ENCODE results near the gene ZC3HAV1. TPM values are rescaled to one million over a fixed set of nuclear protein-coding genes. Genes with fewer than 3 reads are reported as not detected.

Gene ZC3HAV1
- total and polyA plus RNA-seq, 2 of the 4 experiments (the other 2 are of a cell fraction), result 9.9 to 22.4 TPM

DNA sequence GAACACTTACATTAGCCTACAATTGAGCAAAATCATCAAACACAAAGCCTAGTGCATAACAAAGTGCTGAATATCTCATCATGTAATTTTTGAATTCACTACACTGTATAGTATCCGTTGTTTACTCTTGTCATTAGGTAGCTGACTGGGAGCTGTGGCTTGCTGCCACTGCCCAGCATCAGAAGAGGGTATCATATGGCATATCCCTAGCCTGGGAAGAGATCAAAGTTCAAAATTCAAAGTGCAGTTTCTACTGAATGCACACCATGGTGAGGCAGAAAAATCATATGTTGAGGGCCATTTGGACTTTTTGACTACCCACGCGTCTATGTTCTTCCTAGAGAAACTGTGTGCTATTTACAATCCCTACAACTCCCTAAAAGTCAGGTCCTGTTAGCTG lies 7.5 kb upstream of the ZC3HAV1 start:
- Histone ChIP-seq H3K9me3 (ENCODE audit: control insufficient read depth, insufficient read depth, low read length) (no peaks in the 10 kb centered on the region), H4K5ac (ENCODE audit: low read depth, low read length) (no peak overlapping the region), H3K79me1 (ENCODE audit: low read depth in 1 of 2, low read length in 2 of 2) (no peaks in the 10 kb centered on the region), H2AFZ (replicated peaks; ENCODE audit: low read length, poor library complexity) (no peak overlapping the region), H2BK5ac (ENCODE audit: low read depth, low read length, poor library complexity, severe bottlenecking) (no peak overlapping the region), H3K27ac (ENCODE audit: insufficient read depth, low read length) (no peak overlapping the region), H3K9me1 (ENCODE audit: insufficient read depth, low read length) (no peaks in the 10 kb centered on the region), H4K8ac (ENCODE audit: low read depth in 2 of 2, low read length in 2 of 2) (no peak overlapping the region), H3K4ac (ENCODE audit: low read depth, low read length) (no peak overlapping the region), H4K91ac (ENCODE audit: insufficient read depth, low read depth, low read length) (no peak overlapping the region), H3K14ac (replicated peaks; ENCODE audit: low read depth, low read length) (no peak overlapping the region), H3K4me2 (ENCODE audit: low read depth, low read length) (no peak overlapping the region), H2BK120ac (ENCODE audit: low read depth, low read length) (no peak overlapping the region), H3K23ac (ENCODE audit: low read depth, low read length) (no peak overlapping the region), H3K36me3 (ENCODE audit: control insufficient read depth, insufficient read depth, low read length) (no peaks in the 10 kb centered on the region), H4K20me1 (ENCODE audit: insufficient read depth, low read length) (no peaks in the 10 kb centered on the region), H3K27me3 (ENCODE audit: control insufficient read depth, insufficient read depth, low read length) (peaks cover 4% of the 10 kb centered on the region), H2AK9ac (replicated peaks; ENCODE audit: low read depth, low read length, poor library complexity) (no peak overlapping the region), H3K9ac (ENCODE audit: low read depth, low read length) (no peak overlapping the region), H3K56ac (ENCODE audit: extremely low read depth, insufficient read depth, low read length) (no peak overlapping the region), H2AK5ac (ENCODE audit: low read depth, low read length) (peak overlapping the region; percentile 49; the same call in 1 of the 2 replicates), H3K18ac (ENCODE audit: low read depth, low read length) (no peak overlapping the region), H2BK15ac (ENCODE audit: low read depth, low read length) (no peak overlapping the region), H3K4me1 (ENCODE audit: control insufficient read depth, insufficient read depth, low read length) (peaks cover 5% of the 10 kb centered on the region), H3K4me3 (ENCODE audit: insufficient read depth, low read depth, low read length) (no peak overlapping the region), H2BK20ac (ENCODE audit: low read depth, low read length) (peak overlapping the region; percentile 23; the same call in 1 of the 2 replicates)
- no TSS peak for BruUV-seq (replicated peaks)
- no peak for ATAC-seq (ENCODE audit: low read depth)
- no CpG with 5 or more reads among the region's 3 CpGs for WGBS, 2 experiments (ENCODE audit: extremely low coverage in 2 of 2, insufficient read length in 1 of 2)
- no peak for DNase-seq
- ChIA-PET CTCF (interaction anchor here (0.6 kb wide), 1 partner anchor 131 kb away, joined by 3 read pairs; no protein-coding TSS in a partner anchor), POLR2A (ENCODE audit: unreplicated experiment) (no interaction called here)
- dilution Hi-C loops (cut with HindIII; ENCODE audit: low sequenced_read_pairs, unreplicated experiment) (no loop called here), in situ Hi-C loops (cut with MboI; ENCODE audit: low sequenced_read_pairs) (no loop called here), intact Hi-C loops (cut with micrococcal nuclease) (no loop called here)
- TF ChIP-seq CTCF (conservative IDR thresholded peaks at IDR 0.05; ENCODE audit: low read depth, low read length) (no peak), NFE2L2 (IDR thresholded peaks at IDR 0.05; ENCODE audit: low read depth, low read length) (no peak), MXI1 (IDR thresholded peaks at IDR 0.05; ENCODE audit: borderline replicate concordance, low read depth, low read length) (no peak), MAFK (IDR thresholded peaks at IDR 0.05; ENCODE audit: low read depth, low read length) (no peak), SMC3 (IDR thresholded peaks at IDR 0.05; ENCODE audit: low read depth, low read length) (no peak), RAD21 (IDR thresholded peaks at IDR 0.05; ENCODE audit: low read length) (no peak), MAZ (IDR thresholded peaks at IDR 0.05; ENCODE audit: borderline replicate concordance, low read depth, low read length) (no peak), BHLHE40 (IDR thresholded peaks at IDR 0.05; ENCODE audit: low read depth, low read length) (no peak), RFX5 (IDR thresholded peaks at IDR 0.05; ENCODE audit: low read depth, low read length) (no peak), CHD1 (IDR thresholded peaks at IDR 0.05; ENCODE audit: low read depth, low read length) (no peak), POLR2A (IDR thresholded peaks at IDR 0.05; ENCODE audit: low read depth, low read length) (no peak), RCOR1 (IDR thresholded peaks at IDR 0.05; ENCODE audit: insufficient replicate concordance, low read length) (no peak), CEBPB (IDR thresholded peaks at IDR 0.05; ENCODE audit: low read depth, low read length) (no peak), FOS (IDR thresholded peaks at IDR 0.05; ENCODE audit: low read depth, low read length) (no peak)
- TF ChIP-seq, protein P1, sequence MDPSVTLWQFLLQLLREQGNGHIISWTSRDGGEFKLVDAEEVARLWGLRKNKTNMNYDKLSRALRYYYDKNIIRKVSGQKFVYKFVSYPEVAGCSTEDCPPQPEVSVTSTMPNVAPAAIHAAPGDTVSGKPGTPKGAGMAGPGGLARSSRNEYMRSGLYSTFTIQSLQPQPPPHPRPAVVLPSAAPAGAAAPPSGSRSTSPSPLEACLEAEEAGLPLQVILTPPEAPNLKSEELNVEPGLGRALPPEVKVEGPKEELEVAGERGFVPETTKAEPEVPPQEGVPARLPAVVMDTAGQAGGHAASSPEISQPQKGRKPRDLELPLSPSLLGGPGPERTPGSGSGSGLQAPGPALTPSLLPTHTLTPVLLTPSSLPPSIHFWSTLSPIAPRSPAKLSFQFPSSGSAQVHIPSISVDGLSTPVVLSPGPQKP (IDR thresholded peaks at IDR 0.05; ENCODE audit: borderline replicate concordance, low read depth, low read length), result no peak
- TF ChIP-seq, protein P2, sequence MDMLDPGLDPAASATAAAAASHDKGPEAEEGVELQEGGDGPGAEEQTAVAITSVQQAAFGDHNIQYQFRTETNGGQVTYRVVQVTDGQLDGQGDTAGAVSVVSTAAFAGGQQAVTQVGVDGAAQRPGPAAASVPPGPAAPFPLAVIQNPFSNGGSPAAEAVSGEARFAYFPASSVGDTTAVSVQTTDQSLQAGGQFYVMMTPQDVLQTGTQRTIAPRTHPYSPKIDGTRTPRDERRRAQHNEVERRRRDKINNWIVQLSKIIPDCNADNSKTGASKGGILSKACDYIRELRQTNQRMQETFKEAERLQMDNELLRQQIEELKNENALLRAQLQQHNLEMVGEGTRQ (IDR thresholded peaks at IDR 0.05; ENCODE audit: low read depth, low read length), result no peak
